NCI-H146 treated with DMSO at 0.1 percent for 48 hours (cell line): Measurements from ENCODE around the gene PHF2.

Experiments used
- DNase-seq: peaks from one replicate; lab custom pipeline; 2025; ENCODE audit not compliant: unreplicated experiment; lab: John Stamatoyannopoulos, UW

The PHF2 gene

DNA sequence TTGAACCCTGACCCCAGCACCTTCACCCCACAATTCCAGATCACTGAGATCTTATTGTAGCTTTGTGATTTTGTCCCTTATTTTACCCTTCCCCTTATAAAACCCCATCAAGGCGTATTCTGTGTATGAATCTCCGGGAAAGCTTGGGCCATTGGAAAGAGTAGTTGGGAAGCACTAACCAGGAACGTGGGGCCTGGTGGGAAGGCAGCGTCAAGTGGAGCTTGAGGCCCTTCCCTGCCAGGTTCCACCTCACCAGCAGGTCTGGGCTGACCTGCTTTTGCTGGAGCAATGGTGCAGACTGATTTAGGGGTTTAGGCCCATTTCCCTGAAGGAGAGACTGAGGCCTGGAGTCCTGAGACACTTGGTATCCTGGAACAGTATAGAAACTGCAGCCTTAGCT, 9.3 kb downstream of the PHF2 start:
- no peak for DNase-seq

DNA sequence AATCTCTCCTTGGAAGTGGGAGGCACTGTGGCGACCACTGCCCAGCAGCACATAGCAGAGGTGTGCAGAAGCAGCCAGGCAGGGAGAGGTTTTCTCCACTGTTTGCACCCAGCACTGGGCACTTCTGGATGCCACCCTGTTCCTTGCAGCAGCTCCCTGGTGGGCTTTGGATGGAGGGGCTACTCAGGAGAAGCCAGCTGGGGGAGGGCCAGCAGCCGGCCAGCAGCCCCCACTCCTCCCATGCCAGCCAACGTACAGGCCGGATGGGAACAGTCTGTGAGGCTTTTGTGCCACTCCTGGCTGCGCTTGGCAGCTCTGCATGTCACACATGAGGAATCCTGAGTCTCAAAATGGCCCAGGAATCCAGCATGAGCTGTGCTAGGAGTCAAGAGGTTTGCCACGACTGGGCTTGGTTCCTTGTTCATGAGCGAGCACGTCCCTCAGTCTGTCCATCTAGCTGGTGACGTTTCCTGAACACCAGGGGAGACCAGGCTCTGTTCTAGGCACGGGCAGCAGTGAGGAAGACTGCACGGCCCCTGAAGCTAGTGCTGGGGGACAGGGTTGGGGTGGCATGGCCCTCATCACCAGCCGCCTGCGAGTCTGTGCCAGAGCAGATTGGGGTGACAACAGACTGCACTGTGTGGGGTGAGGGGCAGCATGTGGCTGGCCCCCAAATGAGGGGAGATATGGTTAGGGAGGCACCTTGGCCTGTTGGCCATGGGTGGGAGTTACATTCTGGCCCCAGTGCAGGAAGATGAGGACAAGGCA, 10.1 kb downstream of the PHF2 start:
- no peak for DNase-seq

DNA sequence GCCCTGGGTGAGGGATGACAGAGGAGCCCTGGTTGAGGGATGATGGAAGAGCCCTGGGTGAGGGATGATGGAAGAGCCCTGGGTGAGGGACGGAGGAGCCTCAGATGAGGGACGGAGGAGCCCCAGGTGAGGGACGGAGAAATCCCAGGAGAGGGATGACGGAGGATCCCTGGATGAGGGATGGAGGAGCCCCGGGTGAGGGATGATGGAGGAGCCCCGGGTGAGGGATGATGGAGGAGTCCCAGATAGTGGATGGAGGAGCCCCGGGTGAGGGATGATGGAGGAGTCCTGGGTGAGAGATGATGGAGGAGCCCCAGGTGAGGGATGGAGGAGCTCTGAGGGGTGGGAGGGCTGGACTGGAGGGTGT, 10.9 kb downstream of the PHF2 start:
- no peak for DNase-seq

DNA sequence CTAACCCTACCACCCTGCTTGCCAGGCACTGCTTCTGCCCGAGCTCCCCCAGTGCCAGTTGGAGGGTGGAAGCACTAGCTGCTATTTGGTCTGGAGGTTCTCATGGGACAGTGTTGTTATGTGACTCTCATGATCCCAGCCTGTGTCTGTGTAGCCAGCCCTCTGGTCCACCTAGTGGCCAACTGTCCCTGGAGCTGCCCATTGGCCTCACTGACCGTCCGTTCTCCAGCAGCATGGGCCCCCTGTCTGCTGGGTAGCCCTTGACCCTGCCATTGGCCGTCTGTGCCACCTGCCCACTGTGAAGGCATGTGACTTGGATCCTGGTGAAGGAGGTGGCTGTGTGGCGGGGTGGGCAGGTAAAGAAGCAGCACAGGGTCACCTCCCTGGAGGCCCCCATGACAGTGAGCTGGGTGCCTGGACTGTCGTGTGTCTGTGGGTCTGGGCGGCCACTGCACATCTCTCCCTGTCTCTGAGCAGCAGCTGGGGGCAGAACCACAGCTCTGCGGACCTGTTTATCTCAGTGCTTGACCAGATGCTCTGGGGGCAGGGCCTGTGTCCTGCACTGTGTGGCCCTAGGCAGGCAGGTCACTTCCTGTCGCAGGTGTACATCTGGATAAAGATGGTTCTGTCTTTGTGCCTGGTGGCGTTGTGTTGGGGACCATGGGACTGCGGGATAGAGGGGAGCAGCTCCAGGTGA, 11.4 kb downstream of the PHF2 start:
- DNase-seq = no peak

DNA sequence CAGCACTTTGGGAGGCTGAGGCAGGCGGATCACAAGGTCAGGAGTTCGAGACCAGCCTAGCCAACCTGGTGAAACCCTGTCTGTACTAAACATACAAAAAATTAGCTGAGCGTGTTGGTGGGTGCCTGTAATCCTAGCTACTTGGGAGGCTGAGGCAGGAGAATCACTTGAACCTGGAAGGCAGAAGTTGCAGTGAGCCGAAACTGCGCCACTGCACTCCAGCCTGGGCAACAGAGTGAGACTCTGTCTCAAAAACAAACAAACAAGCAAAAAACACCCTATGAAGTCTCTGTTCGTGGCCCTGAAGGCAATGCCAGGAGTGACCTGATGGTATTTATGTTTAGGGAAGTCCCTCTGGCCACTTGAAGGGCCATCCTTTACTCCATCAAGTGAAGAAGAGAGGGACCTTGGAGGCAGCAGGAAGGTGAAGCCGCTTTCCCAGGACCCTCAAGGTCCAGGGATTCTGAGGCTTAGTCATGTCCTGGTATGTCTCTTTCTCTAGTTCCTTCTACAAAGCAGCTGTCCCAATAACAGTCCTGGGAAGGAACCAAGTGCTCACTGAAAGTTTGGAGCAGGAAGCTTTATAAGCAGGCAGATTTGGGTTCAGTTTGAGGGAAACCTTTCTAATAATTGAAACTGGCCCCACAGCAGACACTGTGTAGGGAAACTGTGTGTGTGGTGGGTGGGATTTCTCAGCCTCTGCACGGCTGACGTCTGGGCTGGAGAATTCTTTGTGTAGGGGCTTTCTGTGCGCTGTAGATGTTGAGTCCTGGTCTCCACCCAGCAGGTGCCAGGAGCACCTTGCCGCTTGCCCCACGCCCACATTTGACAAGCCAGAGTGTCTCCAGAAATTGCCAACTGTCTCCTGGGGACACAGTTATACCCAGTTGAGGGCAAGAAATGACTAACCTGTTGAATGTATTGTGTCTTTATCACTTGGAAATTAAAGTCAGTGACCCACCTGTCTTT, 12.5 kb downstream of the PHF2 start:
- no peak for DNase-seq

DNA sequence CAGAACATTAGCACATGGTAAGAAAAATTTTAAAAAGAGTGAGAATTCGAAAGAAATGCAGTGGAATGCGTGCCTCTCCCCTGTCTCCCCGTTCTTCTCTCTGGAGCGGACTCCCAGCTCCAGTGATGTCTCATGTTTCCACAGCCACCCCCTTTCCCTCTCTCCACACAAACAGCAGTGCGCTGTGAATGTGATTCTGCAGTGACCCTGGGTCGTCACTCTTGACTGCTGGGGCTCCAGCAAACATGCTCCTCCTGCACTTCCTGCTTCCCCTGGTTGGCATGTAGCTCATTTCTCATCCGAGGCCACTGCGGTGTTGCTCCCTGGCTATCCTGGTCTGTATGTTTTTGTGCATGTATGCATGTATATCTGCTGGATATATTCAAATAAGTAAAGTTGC, 13.3 kb downstream of the PHF2 start:
- no peak for DNase-seq

DNA sequence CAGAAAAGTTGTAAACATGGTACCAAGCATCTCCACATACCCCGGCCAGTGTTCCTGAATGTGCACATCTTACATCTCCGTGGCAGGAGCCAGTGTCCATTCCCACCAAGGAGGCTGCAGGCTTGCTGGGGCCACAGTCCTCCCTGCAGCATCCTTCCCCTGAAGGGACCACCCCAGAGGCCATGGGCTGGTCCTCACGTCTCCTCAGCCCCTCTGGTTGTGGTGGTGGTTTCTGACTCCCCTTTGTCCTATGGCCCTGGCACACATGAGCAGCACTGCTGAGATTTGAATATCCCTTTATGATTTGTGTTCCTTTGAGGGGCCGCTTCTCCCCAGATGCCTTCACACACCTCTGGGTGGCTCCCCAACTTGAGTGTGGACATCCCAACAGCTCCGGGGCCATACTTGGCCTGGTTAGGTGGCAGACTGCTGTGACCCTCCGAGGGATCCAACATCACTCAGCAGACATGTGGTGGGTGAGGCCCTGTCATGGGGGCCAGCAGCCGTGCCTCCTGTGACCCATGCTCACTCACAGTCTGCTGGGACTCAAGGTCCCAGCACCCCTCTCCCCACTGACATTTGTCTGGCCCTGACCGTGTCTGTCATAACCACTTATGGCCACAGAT, 14.3 kb downstream of the PHF2 start:
- DNase-seq = no peak

DNA sequence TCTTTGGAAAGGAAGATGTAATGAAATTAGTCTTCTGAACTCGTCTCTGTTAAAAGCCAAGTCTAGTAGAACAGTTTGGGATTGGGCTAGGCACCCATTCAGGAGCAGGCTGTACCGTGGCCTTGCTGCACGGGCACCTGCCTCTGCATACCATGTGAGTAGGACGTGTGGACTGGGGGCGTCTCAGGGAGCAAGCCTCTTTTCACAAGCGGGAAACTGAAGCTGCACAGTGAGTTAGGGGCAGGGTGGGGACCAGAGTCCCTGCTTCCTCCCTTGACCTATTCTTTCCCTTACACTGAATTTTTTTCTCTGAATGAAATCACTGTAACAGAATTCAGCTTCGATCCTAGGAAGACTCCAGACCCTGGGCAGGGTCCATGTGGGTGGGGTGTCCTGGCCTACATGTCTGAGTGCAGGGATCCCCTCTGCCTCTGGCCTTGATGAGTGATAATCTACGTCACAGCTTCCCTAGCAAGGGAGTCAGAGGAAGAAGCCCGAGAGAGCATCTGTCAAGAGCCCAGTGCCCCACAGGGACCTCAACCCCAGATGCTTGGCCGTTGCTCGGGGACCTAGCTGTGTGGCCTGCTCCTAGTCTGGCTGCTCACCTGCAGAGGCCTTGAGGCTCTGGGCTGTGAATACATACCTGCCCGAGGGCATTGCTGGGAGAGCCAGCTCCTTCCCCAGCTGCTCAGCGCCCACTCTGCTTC, 15.1 kb downstream of the PHF2 start:
- DNase-seq = no peak

DNA sequence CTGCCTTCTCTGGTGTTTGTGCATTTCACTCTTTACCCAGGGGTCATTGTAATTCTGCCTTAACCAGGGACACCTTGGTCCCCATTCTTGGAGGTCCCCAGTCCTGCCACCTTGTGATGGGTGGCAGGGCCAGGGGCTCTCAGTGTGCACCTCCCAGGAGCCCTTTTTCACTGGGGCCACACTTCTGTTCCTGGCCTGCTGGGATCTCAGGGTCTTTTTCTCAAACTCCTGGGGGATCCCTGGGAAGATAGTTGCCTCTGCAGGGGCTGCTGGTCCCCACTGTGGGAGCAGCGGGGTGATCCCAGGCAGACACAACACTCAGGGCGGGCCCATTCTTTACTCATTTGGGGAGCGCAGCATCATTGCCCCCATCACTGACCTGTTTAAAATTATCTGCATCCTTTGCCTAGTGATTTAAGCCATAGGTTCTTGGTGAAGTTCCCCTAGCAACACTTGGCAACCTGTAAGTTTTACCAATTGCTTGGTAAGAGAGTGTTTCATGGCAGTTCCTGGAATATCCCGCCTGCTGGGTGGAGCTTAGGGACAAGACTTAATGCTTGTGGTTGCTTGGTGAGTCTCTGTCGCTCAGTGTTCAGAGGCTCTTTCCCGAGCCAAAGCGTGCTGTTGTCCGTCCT, 15.7 kb downstream of the PHF2 start:
- no peak for DNase-seq

DNA sequence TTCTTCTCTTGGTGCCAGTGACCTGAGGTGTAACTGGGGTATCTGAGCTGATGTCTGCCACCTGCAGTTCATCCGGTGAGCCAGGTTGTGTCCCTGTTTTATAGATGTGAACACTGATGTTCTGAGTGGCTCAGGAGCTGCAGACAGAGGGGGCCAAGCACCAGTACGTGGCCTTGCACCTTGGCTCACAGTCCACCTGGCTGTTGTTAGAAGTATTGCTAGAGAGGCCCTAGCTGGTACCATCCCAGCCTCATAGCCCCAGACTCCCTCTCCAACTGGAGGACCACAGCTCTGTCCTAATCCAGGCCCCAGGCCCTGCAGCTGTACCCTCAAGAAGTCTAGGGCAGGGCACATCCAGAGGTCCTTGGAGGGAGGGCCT, 16.2 kb downstream of the PHF2 start:
- DNase-seq = no peak

DNA sequence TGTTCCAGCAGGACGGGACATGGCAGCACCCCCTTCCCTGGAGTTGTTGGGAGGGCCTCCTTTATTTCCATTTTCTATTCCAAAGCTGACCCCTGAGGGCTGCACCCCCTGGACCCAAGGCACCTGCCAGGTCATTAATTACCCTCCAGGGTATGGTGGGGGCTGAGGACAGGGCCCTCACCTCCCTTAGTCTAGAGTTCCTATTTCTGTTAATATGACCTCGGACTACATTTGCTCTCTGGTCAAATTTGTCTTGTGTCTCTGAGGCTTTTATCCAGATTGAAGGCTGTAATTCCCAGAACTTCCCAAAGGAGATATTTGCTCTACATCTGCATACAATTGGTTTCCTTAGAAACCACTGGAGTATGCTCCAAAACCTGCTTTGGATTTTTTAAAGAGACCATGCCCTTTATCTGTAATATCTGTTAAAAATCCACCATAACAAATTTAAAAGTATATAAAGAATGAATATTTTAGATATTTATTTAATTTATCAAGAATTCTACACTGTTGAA, 16.8 kb downstream of the PHF2 start:
- no peak for DNase-seq

DNA sequence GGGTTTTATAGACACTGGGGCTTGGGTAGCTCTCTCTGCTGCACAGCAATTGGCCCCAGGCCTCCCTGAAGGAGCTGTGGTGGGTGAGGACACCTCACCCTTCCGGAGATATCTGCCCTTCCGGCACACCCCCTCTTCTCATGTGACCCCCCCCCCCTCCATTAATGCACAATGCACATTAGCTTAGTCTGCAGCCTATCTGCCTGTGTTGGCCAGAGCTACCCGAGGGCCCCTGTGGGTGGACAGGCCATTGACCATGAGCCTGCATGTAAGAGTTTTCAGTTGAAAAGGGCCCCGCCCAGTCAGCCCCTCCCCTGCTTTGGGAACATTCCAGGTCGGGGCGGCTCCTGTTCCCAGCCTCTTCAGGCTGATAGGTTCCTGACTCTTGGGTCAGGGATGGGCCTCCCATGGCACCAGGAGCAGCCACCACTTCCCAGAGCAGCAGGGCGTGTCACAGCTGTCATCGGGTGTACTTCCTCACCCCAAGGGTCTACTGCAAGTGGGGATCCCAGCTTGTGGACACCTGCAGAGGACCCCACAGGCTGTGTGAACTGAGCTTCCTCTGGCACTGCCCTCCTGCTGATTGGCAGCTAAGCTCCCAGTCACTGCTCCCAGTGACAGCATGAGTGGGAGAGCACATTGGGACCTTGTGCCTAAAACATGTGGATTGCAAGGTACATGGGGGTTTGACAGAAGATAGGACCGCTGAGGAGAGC, 17.8 kb downstream of the PHF2 start:
- DNase-seq = no peak

DNA sequence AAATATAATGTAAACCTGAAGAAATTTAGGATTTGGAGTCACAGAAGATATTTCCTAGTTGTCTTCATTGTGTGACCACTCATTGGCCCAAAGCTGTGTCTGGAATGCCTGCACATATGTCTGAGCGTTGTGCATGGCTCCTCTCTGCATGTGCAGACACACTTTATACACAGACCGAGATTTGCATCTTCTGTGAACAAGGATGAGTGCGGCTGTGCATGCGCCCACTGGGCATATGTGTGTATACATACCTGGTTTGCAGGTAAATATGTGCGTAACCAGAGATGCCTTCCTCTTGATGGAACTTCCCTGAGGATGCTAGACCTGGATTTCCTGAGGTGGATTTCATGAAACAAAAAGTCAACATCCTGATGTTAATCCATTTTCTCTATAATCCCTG, 19.1 kb downstream of the PHF2 start:
- DNase-seq = no peak

DNA sequence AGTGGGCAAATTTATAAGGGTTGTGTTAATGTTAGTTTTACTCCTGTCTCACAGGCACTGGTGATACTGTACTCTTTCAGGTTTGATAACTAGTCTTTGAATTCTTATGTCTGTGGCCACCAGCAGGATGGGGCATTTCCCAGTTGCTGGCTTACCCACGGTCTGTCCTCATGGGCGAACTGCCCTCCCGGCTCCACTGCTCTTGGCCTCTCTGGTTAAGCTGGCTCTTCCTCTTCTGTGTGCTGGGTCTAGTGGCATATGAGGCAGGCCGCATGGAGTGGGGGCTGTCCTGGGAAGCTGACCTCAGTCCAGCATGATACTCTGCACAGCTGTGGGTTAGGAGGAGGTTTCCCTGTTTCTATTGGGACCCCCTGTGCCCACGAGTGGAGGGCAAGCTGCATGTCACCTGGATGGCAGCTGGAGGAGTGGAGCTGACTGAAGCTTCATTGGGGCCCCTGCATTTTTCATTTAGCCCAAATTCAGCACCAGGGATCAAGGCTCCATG, 19.5 kb downstream of the PHF2 start:
- DNase-seq = no peak

DNA sequence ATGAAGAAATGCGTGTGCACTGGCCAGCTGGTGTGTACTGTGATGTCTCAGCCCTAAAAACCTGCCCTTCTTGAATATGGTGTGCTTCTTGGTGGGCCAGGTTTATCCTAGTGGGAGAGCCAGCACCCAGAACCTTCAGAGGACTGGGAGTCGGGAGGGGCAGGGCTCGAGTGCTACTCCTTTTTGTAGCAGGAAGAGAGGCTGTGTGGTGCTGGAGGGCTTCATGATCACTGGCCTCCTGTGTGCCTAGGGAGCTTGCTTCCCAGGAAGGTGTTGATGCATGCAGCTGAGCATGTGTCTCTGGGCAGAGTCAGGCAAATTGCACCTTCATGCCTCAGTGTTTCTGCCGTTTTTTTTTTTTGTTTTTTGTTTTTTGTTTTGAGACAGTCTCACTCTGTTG, 20.0 kb downstream of the PHF2 start:
- DNase-seq = no peak

DNA sequence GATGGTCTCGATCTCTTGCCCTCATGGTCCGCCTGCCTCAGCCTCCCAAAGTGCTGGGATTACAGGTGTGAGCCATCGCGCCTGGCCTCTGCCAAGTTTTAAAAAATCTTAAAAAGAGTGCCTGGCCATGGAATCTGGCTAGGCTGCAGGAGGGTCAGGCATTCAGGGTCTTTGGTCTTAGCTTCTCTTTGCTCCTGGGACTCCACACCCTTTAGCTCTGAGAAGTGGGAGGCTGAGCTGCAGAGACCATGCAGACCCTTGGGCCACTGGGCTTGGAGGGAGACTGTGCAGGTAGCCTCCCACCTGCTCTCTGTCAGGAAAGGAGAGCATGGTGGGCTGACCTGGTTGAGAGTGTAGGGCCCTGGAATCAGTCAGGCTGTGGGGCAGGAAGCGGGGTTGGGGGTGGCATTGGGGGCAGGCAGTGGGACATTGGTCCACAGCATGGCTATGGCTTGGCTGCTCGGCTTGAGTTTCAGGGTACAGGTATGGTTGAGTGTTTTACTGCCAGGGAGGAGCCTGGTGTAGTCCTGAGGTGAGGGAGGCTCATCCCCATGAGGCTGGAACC, 20.8 kb downstream of the PHF2 start:
- no peak for DNase-seq

DNA sequence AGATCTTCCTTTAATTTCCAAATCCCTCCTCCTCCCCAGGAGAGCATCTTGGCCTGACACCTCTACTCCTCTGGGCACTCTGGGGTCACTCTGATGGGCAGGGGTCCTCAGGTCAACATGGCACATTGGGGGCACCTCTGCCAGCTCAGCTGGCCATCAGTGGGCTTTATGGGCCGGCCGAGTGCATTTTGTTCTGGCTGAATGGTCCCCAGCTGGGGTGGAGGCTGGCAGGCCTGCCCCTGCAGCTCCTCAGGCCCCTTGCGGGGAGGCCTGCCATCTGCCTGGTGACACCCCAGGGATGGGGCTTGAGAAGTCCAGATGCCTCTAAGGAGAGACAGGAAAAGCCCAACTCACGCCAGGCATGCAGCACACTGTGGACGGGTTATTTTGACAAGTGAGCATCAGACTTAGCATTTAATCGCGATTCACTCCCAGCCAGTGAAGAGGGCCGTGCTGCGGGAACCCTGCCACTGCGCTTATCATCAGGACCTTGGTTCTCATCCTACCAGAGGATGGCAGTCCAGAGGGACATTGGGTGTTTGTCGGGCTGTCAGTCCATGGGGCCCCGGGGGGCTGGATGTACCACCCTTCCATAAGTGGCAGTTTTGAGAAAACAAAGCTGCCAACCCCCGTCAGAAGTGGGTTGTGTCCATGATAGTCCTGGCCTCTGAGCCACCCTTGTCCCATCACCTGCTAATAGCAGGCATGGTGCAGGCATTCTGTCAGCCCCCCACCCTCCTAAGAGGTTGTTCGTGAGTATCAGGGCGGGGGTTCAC, 21.7 kb downstream of the PHF2 start:
- no peak for DNase-seq

DNA sequence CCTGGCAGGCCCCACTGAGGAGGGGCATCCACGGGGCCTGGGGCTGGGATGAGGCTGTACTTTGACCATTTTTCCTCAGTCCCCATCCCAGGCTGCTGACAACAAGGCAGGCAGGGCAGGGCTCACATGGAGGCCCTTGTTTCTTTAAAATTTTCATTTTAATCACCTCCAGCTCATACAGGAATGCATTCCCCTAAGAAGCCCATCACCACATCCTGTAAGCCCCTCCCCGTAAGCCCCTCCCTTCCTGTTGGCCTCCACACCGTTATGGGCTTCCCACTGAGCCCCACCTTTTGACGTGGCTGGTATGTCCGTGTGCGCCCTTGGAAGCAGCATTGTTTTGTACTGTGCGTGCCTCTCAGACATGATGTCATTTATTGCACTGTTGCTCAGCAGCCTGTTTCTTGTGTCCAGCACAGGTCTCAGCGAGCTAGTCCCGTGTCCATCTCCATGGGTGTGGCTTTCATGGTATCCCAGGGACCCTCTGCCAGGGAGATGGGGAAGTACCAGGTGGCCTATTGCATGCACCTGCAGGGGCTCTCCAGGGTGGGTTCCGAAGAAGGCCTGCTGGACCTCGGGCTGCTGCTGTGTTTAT, 22.4 kb downstream of the PHF2 start:
- DNase-seq = no peak
